K562 (cell line): ENCODE data around the gene CSNK1A1. TPM values are rescaled to one million over a fixed set of nuclear protein-coding genes. Genes with fewer than 3 reads are reported as not detected.
A peak's percentile ranks its signal among the peaks of the same experiment; 100 is the strongest.

ENCODE experiments used
- ARHGAP35 ChIP-seq: fragments of 450-650 bp; IDR thresholded peaks from 2 replicates; pipeline ENCODE4 v1.6.1; 2018; ENCODE audit not compliant: partially characterized antibody
- CREB1 ChIP-seq, 2 experiments: sonication (generic) in 1 of 2; formaldehyde crosslinking in 1 of 2; IDR thresholded peaks; 2 replicates each; pipeline versions ENCODE4 v1.6.1 to v1.8.0; 2012 to 2022; ENCODE audit warnings: inconsistent platforms in 1 of 2, mild to moderate bottlenecking in 1 of 2, missing genetic modification reagents in 1 of 2, moderate library complexity in 1 of 2
- FOXJ2 ChIP-seq: fragments of 200-800 bp; sonication (Bioruptor generic); IDR thresholded peaks from 2 replicates; pipeline ENCODE4 v1.6.1; 2016; ENCODE audit warnings: missing genetic modification characterization, missing compliant biosample characterization
- GABPA ChIP-seq: fragments of 200-800 bp; sonication (Bioruptor generic); conservative IDR thresholded peaks from 2 replicates; pipeline ENCODE4 v1.6.1; 2016; ENCODE audit warnings: low read depth, missing genetic modification characterization, missing compliant biosample characterization
- GATA2 ChIP-seq: sonication (generic); formaldehyde crosslinking; IDR thresholded peaks from 2 replicates; pipeline ENCODE4 v1.4.0; 2020; ENCODE audit warnings: mild to moderate bottlenecking, missing genetic modification reagents
- HDAC3 ChIP-seq: fragments of 450-650 bp; IDR thresholded peaks from 2 replicates; pipeline ENCODE4 v1.6.1; 2018; ENCODE audit warnings: borderline replicate concordance, mild to moderate bottlenecking, moderate library complexity; ENCODE audit not compliant: partially characterized antibody
- LARP7 ChIP-seq: fragments of 450-650 bp; IDR thresholded peaks from 2 replicates; pipeline ENCODE4 v1.6.1; 2016
- NFIC ChIP-seq: fragments of 450-650 bp; IDR thresholded peaks from 2 replicates; pipeline ENCODE4 v1.6.1; 2017; ENCODE audit warnings: mild to moderate bottlenecking, inconsistent platforms
- NFXL1 ChIP-seq: fragments of 450-650 bp; formaldehyde crosslinking; IDR thresholded peaks from 2 replicates; pipeline ENCODE4 v1.4.0; 2021; ENCODE audit warnings: mild to moderate bottlenecking
- PYGO2 ChIP-seq: fragments of 450-650 bp; IDR thresholded peaks from 2 replicates; pipeline ENCODE4 v1.6.1; 2016; ENCODE audit warnings: mild to moderate bottlenecking, missing genetic modification characterization, moderate library complexity, missing compliant biosample characterization
- TAF9B ChIP-seq: fragments of 450-650 bp; IDR thresholded peaks from 2 replicates; pipeline ENCODE4 v1.6.1; 2018; ENCODE audit warnings: mild to moderate bottlenecking; ENCODE audit not compliant: partially characterized antibody
- ZFPM2 ChIP-seq: fragments of 250-450 bp; sonication (Bioruptor Pico); IDR thresholded peaks from 2 replicates; pipeline ENCODE4 v1.5.1; 2022; ENCODE audit warnings: mild to moderate bottlenecking
- ZNF217 ChIP-seq: sonication (generic); formaldehyde crosslinking; IDR thresholded peaks from 2 replicates; pipeline ENCODE4 v1.8.0; 2022; ENCODE audit warnings: mild to moderate bottlenecking, missing genetic modification reagents
- ZNF232 ChIP-seq: sonication (generic); formaldehyde crosslinking; IDR thresholded peaks from 2 replicates; pipeline ENCODE4 v1.8.0; 2022; ENCODE audit warnings: mild to moderate bottlenecking, missing genetic modification reagents
- ZNF764 ChIP-seq: fragments of 250-450 bp; sonication (Bioruptor Pico); IDR thresholded peaks from 2 replicates; pipeline ENCODE4 v1.4.0; 2020; ENCODE audit warnings: low read depth, mild to moderate bottlenecking, moderate library complexity
- polyA plus RNA-seq, 8 experiments: library from polyadenylated mRNA; depleted of rRNA in 4 of 8; stranded (reverse) in 5 of 8; unstranded in 3 of 8; fragments of >200 nt; fragmentation: Nextera tagmentation in 2 of 8; fragmentation: Illumina TruSeq in 1 of 8; extraction: Ambion mirVana in 2 of 8; extraction: Trizol in 1 of 8; gene quantifications; 2 replicates each; pipeline versions ENCODE4 v1.2.1 to v1.2.3, GENCODE V29; 2011 to 2014; ENCODE audit warnings: inconsistent platforms in 1 of 8, missing spikeins in 1 of 8
- total RNA-seq, 7 experiments: library from RNA; depleted of rRNA in 6 of 7; stranded (reverse); fragments of >200 nt in 6 of 7; fragmentation: Illumina TruSeq in 2 of 7; extraction: Trizol in 2 of 7; gene quantifications; 2 replicates each; pipeline versions ENCODE4 v1.2.1 to v1.2.3, GENCODE V29; 2011 to 2021; ENCODE audit warnings: low replicate concordance in 1 of 7
- TF ChIP-seq, protein P1 (sequence below): fragments of 250-450 bp; sonication (Bioruptor Pico); IDR thresholded peaks from 2 replicates; pipeline ENCODE4 v1.5.0; 2021
- TF ChIP-seq, protein P2 (sequence below), 2 experiments: IDR thresholded peaks; 2 replicates each; pipeline ENCODE4 v1.6.1; 2011; ENCODE audit warnings: borderline replicate concordance in 1 of 2, control low read depth in 1 of 2, low read depth in 1 of 2, low read length in 1 of 2, mild to moderate bottlenecking in 1 of 2, mixed read lengths in 1 of 2, moderate library complexity in 1 of 2; ENCODE audit not compliant: insufficient read depth in 1 of 2, insufficient read length in 1 of 2, poor library complexity in 1 of 2, severe bottlenecking in 1 of 2; ENCODE audit errors: extremely low read depth in 1 of 2
- TF ChIP-seq, protein P3 (sequence below): sonication (generic); formaldehyde crosslinking; IDR thresholded peaks from 2 replicates; pipeline ENCODE4 v1.8.1; 2023; ENCODE audit warnings: missing genetic modification reagents, mild to moderate bottlenecking, borderline replicate concordance
- TF ChIP-seq, protein P4 (sequence below): fragments of 250-450 bp; sonication (Bioruptor Pico); IDR thresholded peaks from 2 replicates; pipeline ENCODE4 v1.9.0; 2021; ENCODE audit warnings: mild to moderate bottlenecking

CSNK1A1 gene
- total and polyA plus RNA-seq, 9 of the 15 experiments (the other 6 are each of a cell fraction or from before 2014, with no cell fraction given), result 49.1 to 196 (median 154) TPM

DNA sequence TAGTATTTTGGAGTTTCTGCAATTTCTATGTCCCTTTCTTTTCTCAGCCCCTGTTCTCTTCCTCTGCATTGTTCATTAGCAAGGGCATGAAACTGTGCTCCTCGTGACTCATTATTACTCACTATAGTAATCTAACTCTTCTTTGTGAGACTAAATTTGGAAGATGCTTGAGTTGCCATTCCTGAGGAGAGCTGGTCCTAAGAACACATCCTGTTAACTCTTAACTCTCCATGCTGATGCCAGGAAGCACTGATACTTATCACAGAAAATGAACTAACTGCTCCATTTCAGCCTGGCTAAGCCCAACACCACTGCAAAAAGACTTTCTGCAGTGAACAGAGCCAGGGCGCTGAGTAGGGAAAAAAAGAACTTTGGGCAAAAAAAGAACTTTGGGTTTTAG, 10.6 kb upstream of the CSNK1A1 start (continued):
- TF ChIP-seq, protein P1, sequence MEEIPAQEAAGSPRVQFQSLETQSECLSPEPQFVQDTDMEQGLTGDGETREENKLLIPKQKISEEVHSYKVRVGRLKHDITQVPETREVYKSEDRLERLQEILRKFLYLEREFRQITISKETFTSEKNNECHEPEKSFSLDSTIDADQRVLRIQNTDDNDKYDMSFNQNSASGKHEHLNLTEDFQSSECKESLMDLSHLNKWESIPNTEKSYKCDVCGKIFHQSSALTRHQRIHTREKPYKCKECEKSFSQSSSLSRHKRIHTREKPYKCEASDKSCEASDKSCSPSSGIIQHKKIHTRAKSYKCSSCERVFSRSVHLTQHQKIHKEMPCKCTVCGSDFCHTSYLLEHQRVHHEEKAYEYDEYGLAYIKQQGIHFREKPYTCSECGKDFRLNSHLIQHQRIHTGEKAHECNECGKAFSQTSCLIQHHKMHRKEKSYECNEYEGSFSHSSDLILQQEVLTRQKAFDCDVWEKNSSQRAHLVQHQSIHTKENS (CRISPR knock-in tag), result no peak
- TF ChIP-seq TAF9B (peak; percentile 29), HDAC3 (peak; percentile 23), NFXL1 (no peak), CREB1 (IDR thresholded peaks at IDR 0.05) (no peak), CREB1 (CRISPR knock-in tag; IDR thresholded peaks at IDR 0.05) (no peak), ARHGAP35 (no peak), ZNF764 (CRISPR knock-in tag) (no peak), GATA2 (CRISPR knock-in tag) (no peak), PYGO2 (tag) (no peak), FOXJ2 (tag) (no peak), ZNF217 (no peak), ZFPM2 (CRISPR knock-in tag) (no peak), LARP7 (no peak), GABPA (tag) (peak; percentile 51; the same call in 1 of the 2 replicates), NFIC (no peak), ZNF232 (CRISPR knock-in tag) (no peak)
- TF ChIP-seq, protein P2, sequence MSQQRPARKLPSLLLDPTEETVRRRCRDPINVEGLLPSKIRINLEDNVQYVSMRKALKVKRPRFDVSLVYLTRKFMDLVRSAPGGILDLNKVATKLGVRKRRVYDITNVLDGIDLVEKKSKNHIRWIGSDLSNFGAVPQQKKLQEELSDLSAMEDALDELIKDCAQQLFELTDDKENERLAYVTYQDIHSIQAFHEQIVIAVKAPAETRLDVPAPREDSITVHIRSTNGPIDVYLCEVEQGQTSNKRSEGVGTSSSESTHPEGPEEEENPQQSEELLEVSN (IDR thresholded peaks at IDR 0.05; ENCODE audit: borderline replicate concordance in 1 of 2, extremely low read depth in 1 of 2, insufficient read depth in 1 of 2, insufficient read length in 1 of 2, low read depth in 1 of 2, low read length in 1 of 2, poor library complexity in 1 of 2, severe bottlenecking in 1 of 2), result no peak
- TF ChIP-seq, protein P3, sequence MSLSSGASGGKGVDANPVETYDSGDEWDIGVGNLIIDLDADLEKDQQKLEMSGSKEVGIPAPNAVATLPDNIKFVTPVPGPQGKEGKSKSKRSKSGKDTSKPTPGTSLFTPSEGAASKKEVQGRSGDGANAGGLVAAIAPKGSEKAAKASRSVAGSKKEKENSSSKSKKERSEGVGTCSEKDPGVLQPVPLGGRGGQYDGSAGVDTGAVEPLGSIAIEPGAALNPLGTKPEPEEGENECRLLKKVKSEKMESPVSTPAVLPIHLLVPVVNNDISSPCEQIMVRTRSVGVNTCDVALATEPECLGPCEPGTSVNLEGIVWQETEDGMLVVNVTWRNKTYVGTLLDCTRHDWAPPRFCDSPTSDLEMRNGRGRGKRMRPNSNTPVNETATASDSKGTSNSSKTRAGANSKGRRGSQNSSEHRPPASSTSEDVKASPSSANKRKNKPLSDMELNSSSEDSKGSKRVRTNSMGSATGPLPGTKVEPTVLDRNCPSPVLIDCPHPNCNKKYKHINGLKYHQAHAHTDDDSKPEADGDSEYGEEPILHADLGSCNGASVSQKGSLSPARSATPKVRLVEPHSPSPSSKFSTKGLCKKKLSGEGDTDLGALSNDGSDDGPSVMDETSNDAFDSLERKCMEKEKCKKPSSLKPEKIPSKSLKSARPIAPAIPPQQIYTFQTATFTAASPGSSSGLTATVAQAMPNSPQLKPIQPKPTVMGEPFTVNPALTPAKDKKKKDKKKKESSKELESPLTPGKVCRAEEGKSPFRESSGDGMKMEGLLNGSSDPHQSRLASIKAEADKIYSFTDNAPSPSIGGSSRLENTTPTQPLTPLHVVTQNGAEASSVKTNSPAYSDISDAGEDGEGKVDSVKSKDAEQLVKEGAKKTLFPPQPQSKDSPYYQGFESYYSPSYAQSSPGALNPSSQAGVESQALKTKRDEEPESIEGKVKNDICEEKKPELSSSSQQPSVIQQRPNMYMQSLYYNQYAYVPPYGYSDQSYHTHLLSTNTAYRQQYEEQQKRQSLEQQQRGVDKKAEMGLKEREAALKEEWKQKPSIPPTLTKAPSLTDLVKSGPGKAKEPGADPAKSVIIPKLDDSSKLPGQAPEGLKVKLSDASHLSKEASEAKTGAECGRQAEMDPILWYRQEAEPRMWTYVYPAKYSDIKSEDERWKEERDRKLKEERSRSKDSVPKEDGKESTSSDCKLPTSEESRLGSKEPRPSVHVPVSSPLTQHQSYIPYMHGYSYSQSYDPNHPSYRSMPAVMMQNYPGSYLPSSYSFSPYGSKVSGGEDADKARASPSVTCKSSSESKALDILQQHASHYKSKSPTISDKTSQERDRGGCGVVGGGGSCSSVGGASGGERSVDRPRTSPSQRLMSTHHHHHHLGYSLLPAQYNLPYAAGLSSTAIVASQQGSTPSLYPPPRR (CRISPR knock-in tag), result no peak
- TF ChIP-seq, protein P4, sequence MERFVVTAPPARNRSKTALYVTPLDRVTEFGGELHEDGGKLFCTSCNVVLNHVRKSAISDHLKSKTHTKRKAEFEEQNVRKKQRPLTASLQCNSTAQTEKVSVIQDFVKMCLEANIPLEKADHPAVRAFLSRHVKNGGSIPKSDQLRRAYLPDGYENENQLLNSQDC (CRISPR knock-in tag), result no peak
